ENCODE results near the gene MYO9B. TPM values are rescaled to one million over a fixed set of nuclear protein-coding genes. Genes with fewer than 3 reads are reported as not detected.

Gene MYO9B
- total and polyA plus RNA-seq, 9 of the 15 experiments (the other 6 are each of a cell fraction or from before 2014, with no cell fraction given) = 2.4 to 77.6 (median 23.0) TPM

- TF ChIP-seq BCLAF1 (IDR thresholded peaks at IDR 0.05; ENCODE audit: borderline replicate concordance in 1 of 2, control insufficient read depth in 1 of 2, low read depth in 2 of 2, low read length in 1 of 2) = no peak
- no peak for TF ChIP-seq FOXK1 (CRISPR knock-in tag; IDR thresholded peaks at IDR 0.05; ENCODE audit: borderline replicate concordance)
- no peak for TF ChIP-seq SIRT6 (IDR thresholded peaks at IDR 0.05; ENCODE audit: low read depth, low read length)
- TF ChIP-seq ZNF3 (CRISPR knock-in tag; IDR thresholded peaks at IDR 0.05) = no peak
- no peak for TF ChIP-seq MEIS2 (IDR thresholded peaks at IDR 0.05; ENCODE audit: partially characterized antibody)
- TF ChIP-seq ZNF707 (CRISPR knock-in tag; conservative IDR thresholded peaks at IDR 0.05) = no peak
- peak; percentile 17; the same call in 1 of the 2 replicates for TF ChIP-seq TFAP4 (CRISPR knock-in tag; IDR thresholded peaks at IDR 0.05; ENCODE audit: borderline replicate concordance)
- TF ChIP-seq ZNF717 (CRISPR knock-in tag; IDR thresholded peaks at IDR 0.05) = 0 out of 2 replicates have a peak, but pooled peaks have one; percentile 49
- TF ChIP-seq TCF7L2 (IDR thresholded peaks at IDR 0.05; ENCODE audit: low read depth, low read length) = no peak
- TF ChIP-seq CBX2 (IDR thresholded peaks at IDR 0.05; ENCODE audit: insufficient read depth, low read length, poor library complexity, severe bottlenecking) = no peak
- TF ChIP-seq ZBTB2 (IDR thresholded peaks at IDR 0.05) = no peak
- TF ChIP-seq SPI1 (IDR thresholded peaks at IDR 0.05; ENCODE audit: borderline replicate concordance, low read depth, low read length) = no peak
- 0 out of 2 replicates have a peak, but pooled peaks have one; percentile 20 for TF ChIP-seq DPF2 (IDR thresholded peaks at IDR 0.05)
- TF ChIP-seq POLR2B (IDR thresholded peaks at IDR 0.05; ENCODE audit: low read depth, partially characterized antibody) = peak; percentile 55
- peak; percentile 51; the same call in 1 of the 2 replicates for TF ChIP-seq HDAC2 (IDR thresholded peaks at IDR 0.05)
- no peak for TF ChIP-seq DNMT1 (IDR thresholded peaks at IDR 0.05)
- 0 out of 2 replicates have a peak, but pooled peaks have one; percentile 2 for TF ChIP-seq ETV5 (CRISPR knock-in tag; IDR thresholded peaks at IDR 0.05; ENCODE audit: low read depth)
- TF ChIP-seq TAF1 (IDR thresholded peaks at IDR 0.05; ENCODE audit: control insufficient read depth, extremely low read depth, insufficient read depth, low read length, severe bottlenecking) = no peak
- TF ChIP-seq FOXP1 (CRISPR knock-in tag; IDR thresholded peaks at IDR 0.05) = no peak; the same call in 1 of the 2 replicates
- TF ChIP-seq ZKSCAN1 (IDR thresholded peaks at IDR 0.05; ENCODE audit: low read depth, low read length) = 0 out of 2 replicates have a peak, but pooled peaks have one; percentile 6
- TF ChIP-seq ZBTB7A (IDR thresholded peaks at IDR 0.05; ENCODE audit: borderline replicate concordance, control insufficient read depth, low read depth, low read length) = peak; percentile 75; the same call in 1 of the 2 replicates
- no peak for TF ChIP-seq NR2C1 (IDR thresholded peaks at IDR 0.05)
- TF ChIP-seq NR2C1 (tag; IDR thresholded peaks at IDR 0.05) = no peak
- no peak for TF ChIP-seq MYBL2 (IDR thresholded peaks at IDR 0.05; ENCODE audit: low read depth)
- no peak for TF ChIP-seq MYBL2 (CRISPR knock-in tag; IDR thresholded peaks at IDR 0.05; ENCODE audit: borderline replicate concordance)
These were observed 159.3 kb downstream of the MYO9B start (continued) for GRCh38 chr19:17234911-17235299.
